ENCODE results near the gene UNC50.
"Not testable (repeated sequence)": the region's sequence is repeated elsewhere in the genome, so short reads cannot be mapped to it uniquely, and the experiment has no call there.

UNC50 gene

DNA sequence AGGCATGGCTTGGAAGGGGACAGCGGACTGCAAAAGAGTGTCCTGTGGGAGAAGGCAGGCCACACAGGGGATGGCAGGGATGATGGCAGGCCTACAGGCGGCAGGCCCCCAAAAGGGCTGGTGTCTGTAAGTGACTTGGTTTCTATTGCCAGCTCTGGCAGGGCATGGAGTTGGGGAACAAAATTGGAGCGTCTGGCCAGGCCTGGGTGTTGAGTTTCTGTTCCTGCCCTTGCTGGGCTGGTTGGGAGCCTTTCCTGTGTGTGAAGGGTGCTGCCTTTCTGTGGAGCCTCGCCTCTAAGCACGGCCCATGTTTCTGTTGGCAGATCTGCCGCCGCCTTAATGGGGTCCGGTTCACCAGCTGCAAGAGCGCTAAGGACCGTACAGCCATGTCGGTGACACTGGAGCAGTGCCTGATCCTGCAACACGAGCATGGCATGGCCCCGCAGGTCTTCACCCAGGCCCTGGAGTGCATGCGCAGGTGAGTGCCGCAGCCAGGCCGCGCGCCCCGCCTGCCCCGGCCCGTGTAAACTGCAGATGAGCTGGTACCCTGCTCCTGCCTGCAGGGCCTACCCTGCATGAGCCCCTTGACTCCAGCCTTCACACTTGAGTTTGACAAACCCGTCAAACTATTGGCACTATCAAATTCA lies 31.6 kb upstream of the UNC50 start:
- DNase-seq (ENCODE audit: low spot score): no peak

- DNase-seq (ENCODE audit: low spot score): no peak
Measured at GRCh38 chr2:98577313-98577712, 31.1 kb upstream of the UNC50 start.

- no peak for DNase-seq (ENCODE audit: low spot score)
Measured at GRCh38 chr2:98578231-98578630, 30.2 kb upstream of the UNC50 start.

DNA sequence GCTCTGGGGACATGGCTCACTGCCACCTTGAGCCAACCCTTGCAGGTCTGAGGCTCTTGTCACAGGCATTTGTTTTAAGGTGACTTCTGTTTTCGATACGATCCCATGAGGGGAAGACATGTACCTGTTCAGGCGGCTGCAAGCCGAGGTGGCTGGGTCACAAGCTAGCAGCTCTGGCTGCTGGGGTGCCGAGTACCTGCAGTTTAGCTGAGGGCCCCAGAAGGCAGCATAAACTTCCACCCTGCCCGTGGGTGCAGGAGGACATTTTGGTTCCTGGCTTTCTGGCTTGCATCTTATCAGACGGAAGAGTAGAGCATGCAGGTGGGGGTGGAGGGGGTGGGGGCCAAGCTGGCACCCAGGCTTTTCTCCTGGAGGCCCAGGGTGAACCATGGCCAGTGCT lies 28.5 kb upstream of the UNC50 start:
- DNase-seq (ENCODE audit: low spot score): no peak

- DNase-seq (ENCODE audit: low spot score): no peak
Measured at GRCh38 chr2:98580656-98581284, 27.6 kb upstream of the UNC50 start.

GRCh38 chr2:98582523-98582922 lies 25.9 kb upstream of the UNC50 start:
- DNase-seq (ENCODE audit: low spot score): no peak

GRCh38 chr2:98583276-98583675 lies 25.1 kb upstream of the UNC50 start:
- DNase-seq (ENCODE audit: low spot score): no peak

- no peak for DNase-seq (ENCODE audit: low spot score)
Measured at GRCh38 chr2:98583816-98584618, 24.4 kb upstream of the UNC50 start.

DNA sequence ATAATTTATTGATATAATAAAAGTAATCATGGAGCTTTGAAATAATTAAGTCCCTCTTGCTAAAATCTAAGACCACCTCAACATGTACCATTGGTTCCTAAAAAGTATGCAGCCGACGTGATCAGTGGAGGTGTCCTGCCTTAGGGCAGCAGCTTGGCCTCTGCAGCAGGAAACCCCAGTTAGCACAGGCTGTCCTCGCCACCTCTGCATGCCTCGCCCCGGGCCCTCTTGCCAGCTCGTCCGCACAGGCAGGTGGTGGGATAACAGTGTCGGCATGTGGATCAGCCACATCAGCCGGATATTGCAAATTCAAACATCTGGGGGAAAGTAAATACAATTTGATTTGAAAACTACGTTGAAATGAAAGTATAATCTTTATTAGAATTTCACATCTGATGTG lies 23.0 kb upstream of the UNC50 start:
- DNase-seq (ENCODE audit: low spot score): no peak

DNA sequence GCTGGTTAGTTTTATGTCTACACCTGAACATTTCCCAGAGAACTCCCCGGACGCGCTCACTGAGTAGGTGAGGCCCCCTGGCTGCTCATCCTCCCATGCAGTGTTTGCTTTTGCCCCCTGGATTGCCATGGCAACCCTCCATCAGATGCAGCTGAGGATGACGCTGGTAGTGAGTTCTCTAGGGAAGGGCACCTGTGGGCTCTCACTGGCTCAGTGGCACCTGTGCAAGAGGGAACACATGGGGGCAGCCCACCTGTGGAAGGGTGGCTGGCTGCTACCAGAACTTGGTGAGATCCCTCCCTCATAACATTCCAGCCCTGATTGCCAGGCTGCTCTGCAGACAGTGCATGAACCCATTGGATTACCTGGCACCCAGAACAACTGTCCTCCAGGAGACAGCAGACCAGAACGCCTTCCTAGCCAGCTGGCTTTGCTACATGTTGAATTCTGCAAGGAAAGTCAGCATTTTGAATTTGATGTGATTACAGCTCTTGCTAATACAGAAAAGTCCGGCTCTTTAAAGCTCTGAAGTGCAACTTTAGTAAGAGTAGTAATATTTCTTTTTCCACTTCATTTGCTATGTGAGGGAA lies 21.7 kb upstream of the UNC50 start:
- DNase-seq (ENCODE audit: low spot score): no peak

DNA sequence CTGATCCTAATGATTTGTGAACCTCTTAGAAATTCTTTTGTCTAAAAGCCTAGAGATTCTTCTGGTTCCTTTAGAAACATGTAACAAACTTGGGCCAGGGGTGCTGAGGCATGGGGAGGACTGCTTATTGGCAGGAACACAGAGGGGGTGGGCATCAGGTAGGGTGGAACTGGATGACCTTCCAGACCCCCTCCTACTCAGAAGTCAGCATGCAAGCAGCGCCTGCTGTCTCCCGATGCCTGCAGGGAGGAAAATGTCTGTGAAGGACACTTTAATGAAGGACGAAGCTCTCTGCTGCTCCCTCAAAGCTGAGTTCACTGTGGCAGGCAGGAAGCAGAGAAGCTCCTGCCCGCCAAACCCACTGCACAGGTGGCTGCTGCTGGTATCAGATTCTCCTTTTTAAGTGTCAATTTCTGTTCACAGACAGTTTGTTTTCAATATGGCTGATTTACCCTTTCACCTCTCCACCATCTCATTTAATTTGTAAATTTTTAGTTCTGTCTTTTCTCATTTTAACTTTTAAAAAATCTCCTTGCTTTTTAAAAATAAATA lies 19.4 kb upstream of the UNC50 start:
- no peak for DNase-seq (ENCODE audit: low spot score)

DNA sequence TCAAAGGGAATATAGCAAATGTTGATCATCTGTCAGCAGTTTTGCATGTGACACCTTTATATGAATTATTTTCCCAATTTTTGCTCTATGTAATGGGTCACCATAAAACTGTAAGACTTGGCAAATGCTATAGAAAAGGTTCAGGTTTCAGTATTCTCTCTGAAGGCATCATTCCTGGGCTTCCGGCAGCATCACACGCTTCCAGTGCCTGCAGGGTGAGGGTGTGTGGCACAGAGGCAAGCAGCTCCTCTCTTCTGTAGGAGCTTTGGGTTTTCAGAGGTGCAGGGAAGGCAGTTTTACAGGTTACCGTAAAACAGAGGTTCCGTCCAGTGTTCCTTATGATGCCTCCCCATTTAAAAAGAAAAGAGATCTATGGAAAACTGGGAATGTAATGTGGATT lies 18.9 kb upstream of the UNC50 start:
- no peak for DNase-seq (ENCODE audit: low spot score)

DNA sequence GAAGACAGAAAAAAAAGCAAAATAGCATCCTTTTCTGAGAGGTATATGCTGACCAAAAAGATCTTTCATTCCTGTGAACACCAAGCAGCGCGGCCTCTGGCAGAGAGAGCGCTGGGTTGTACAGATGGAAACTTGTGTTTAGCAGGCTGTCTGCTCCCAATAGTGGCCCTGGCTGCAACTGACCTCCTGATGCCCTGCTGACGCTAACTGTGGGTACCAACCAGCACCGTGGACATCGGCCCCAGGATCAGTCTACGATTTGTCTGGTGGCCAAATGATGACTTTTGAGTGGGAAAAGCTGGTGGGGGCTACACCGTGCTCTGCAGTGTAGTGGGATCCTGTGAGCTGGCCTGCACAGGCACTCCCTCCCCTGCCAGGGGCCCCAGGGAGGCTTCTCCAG lies 15.8 kb upstream of the UNC50 start:
- no peak for DNase-seq (ENCODE audit: low spot score)

DNA sequence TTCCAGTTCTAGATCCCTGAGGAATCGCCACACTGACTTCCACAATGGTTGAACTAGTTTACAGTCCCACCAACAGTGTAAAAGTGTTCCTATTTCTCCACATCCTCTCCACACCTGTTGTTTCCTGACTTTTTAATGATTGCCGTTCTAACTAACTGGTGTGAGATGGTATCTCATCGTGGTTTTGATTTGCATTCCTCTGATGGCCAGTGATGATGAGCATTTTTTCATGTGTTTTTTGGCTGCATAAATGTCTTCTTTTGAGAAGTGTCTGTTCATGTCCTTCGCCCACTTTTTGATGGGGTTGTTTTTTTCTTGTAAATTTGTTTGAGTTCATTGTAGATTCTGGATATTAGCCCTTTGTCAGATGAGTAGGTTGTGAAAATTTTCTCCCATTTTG lies 13.7 kb upstream of the UNC50 start:
- DNase-seq (ENCODE audit: low spot score): not testable (repeated sequence)

- no peak for DNase-seq (ENCODE audit: low spot score)
Measured at GRCh38 chr2:98598781-98599428, 9.5 kb upstream of the UNC50 start.

DNA sequence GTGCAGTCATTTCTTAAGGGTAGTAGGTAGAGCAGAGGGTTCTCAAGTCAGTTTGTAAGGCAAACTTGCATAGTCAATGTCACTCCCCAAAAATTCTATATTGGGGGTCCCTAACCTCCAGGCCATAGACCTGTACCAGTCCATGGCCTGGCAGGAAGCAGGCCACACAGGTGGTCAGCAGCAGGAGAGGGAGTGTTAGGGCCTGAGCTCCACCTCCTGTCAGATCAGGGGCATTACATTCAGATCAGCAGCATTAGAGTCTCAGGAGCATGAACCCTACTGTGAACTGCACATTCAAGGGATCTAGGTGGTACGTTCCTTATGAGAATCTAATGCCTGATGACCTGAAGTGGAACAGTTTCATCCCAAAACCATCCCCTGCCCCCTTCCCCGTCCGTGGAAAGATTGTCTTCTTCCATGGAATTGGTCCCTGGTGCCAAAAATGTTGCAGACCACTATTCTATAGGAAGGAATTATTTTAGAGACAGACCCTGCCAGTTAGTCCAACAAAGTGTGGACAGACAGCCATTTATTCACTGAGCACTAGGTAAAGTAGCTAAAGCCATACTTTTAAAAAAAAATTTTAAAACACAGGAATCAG lies 6.8 kb upstream of the UNC50 start:
- peak; percentile 22 for DNase-seq (ENCODE audit: low spot score)

GRCh38 chr2:98604547-98604946 lies 3.8 kb upstream of the UNC50 start:
- DNase-seq (ENCODE audit: low spot score): no peak

GRCh38 chr2:98605076-98605475 lies 3.3 kb upstream of the UNC50 start:
- DNase-seq (ENCODE audit: low spot score): no peak

DNA sequence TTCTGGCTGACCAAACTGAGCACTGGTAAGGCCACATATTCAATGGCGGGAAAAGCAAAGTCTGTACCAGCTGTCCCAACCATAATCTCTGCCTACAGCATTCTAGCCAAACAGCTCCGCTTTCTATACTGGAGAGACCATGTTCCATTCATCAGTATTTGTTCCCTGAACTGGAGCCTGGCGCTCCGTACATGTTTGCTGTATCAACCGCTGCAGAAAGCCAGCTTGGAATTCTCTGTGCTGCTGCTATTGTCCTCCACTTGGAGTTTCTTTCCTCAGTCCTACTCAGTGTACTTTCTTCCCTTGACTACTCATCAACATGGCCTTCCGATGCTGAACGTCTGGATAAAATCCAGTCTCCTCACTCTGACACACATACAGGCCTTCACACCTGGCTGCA lies 2.0 kb upstream of the UNC50 start:
- DNase-seq (ENCODE audit: low spot score): no peak

DNA sequence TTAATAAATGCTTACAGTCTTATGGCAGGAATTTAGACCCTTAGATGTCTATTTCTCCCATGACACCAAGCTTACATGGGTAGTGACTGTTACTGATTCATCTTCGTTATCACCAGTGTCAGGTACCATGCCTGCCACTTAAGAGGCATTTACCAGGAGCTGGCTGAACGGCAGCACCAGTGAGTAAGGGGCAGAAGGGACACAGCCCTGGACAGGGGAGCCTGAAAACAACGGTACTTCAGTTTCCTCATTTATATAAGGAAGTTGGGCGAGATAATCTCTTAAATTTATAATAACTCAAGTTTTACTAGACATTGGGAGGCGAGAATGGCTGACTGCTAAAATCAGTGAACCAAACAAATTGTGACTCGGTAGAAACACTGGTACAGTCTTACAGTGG lies 1.3 kb upstream of the UNC50 start:
- no peak for DNase-seq (ENCODE audit: low spot score)

DNA sequence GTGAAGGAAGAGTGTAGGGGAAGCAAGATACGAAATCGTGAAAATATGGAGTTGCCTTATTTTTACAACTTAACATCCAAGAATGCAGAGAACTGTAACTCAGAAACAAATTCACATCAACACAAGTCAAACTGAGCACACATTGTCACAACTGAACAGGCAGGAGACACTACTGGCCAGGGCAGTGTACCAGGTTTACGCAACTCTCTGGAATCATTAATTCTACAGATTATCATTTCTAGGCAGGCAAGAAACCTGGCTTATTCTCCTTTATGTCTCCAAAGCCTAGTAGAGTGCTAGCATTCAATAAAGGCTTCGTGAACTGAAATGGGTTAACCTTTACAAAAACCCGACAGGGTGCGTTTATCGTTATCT lies 661 bp upstream of the UNC50 start:
- no peak for DNase-seq (ENCODE audit: low spot score)
